GM19023 (cell line): ENCODE measurements around the gene TEX2.

Experiments used
- ATAC-seq: cut with Tn5 transposase; IDR thresholded peaks from one replicate; pipeline ENCODE4 v1.9.1; 2021; ENCODE audit warnings: mild to moderate bottlenecking, moderate library complexity; ENCODE audit not compliant: unreplicated experiment

The TEX2 gene

GRCh38 chr17:64147110-64148016 lies 115.7 kb downstream of the TEX2 start:
- ATAC-seq: no peak

- ATAC-seq: no peak
Measured at GRCh38 chr17:64146418-64147109, 116.5 kb downstream of the TEX2 start.

- ATAC-seq: peak; percentile 93
Measured at GRCh38 chr17:64145751-64146417, 117.2 kb downstream of the TEX2 start.

GRCh38 chr17:64145375-64145750 lies 117.7 kb downstream of the TEX2 start:
- ATAC-seq: peak; percentile 4

GRCh38 chr17:64139542-64139941 lies 123.5 kb downstream of the TEX2 start:
- ATAC-seq: no peak

- no peak for ATAC-seq
Measured at GRCh38 chr17:64138441-64138840, 124.6 kb downstream of the TEX2 start.

GRCh38 chr17:64135000-64135399 lies 128.1 kb downstream of the TEX2 start:
- no peak for ATAC-seq

- ATAC-seq: no peak
Measured at GRCh38 chr17:64134216-64134970, 128.7 kb downstream of the TEX2 start.

GRCh38 chr17:64133546-64134215 lies 129.4 kb downstream of the TEX2 start:
- ATAC-seq: no peak

- ATAC-seq: no peak
Measured at GRCh38 chr17:64131606-64132270, 131.3 kb downstream of the TEX2 start.

- ATAC-seq: peak; percentile 26
Measured at GRCh38 chr17:64130559-64131001, 132.5 kb downstream of the TEX2 start.

GRCh38 chr17:64129765-64130558 lies 133.1 kb downstream of the TEX2 start, which contains the start of gene ERN1:
TSS of gene ERN1 (minus strand) at chr17:64130144. CDS start at chr17:64130029, 115 bp downstream.
- ATAC-seq: peak; percentile 70

GRCh38 chr17:64129515-64129764 lies 133.6 kb downstream of the TEX2 start:
- ATAC-seq: no peak

GRCh38 chr17:64128787-64129514 lies 134.1 kb downstream of the TEX2 start:
- no peak for ATAC-seq

GRCh38 chr17:64126918-64127317 lies 136.1 kb downstream of the TEX2 start:
- no peak for ATAC-seq

- no peak for ATAC-seq
Measured at GRCh38 chr17:64125937-64126336, 137.1 kb downstream of the TEX2 start.

GRCh38 chr17:64124609-64125008 lies 138.5 kb downstream of the TEX2 start:
- no peak for ATAC-seq

GRCh38 chr17:64123114-64123513 lies 139.9 kb downstream of the TEX2 start:
- ATAC-seq: no peak
